Measurements from ENCODE around the gene GNA12.

DNA sequence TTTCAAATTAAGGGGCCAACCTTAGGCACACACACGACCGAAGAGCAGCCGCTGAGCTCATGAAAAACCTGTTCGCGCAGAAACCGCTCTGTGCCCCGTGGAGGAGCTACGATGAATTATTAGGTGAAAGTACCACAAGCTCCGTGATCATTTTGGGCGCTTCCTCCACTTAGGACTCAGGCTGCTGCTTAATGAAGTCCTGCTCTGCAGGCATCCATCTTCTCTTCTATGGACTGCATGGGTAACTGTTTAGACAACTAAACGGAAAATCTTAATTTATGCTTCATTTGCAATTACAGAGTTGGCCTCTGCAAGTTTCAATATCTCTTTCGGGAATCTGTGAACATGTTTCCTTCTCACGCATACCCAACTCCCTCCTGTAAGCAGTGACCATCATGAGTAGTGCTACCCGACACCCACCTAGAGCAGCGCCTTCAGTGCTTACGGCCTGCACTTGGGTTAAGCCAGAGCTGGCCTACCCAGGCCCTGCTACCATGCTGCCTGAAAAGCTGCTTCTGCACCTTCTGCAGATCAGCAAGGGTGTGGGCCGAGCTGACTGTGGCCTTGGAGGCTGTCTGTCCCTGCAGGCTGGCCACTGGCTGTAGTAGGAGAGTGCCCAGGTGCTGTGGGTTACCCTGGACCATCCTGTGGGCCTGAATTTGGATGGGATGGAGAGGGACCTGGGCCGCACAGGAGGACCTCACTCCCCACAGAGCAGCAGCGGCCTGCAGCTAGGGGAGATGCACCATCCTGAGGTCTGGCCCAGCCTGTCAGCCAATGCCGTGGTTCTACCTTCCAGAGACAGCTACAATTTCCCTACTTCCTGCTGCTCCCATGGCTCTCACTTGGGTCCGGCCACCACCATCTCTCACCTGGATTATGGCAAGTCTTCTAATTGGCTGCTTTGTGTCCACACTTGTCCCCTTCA is 36.0 kb downstream of the GNA12 start:
- no peak for TF ChIP-seq CTCF (conservative IDR thresholded peaks at IDR 0.05; ENCODE audit: low read depth, low read length)
- TF ChIP-seq POLR2A (IDR thresholded peaks at IDR 0.05; ENCODE audit: low read depth, low read length) = no peak
- TF ChIP-seq MAZ (IDR thresholded peaks at IDR 0.05; ENCODE audit: borderline replicate concordance, low read depth, low read length) = no peak
- TF ChIP-seq, protein P1, sequence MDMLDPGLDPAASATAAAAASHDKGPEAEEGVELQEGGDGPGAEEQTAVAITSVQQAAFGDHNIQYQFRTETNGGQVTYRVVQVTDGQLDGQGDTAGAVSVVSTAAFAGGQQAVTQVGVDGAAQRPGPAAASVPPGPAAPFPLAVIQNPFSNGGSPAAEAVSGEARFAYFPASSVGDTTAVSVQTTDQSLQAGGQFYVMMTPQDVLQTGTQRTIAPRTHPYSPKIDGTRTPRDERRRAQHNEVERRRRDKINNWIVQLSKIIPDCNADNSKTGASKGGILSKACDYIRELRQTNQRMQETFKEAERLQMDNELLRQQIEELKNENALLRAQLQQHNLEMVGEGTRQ (IDR thresholded peaks at IDR 0.05; ENCODE audit: low read depth, low read length) = no peak
- no peak for TF ChIP-seq CHD1 (IDR thresholded peaks at IDR 0.05; ENCODE audit: low read depth, low read length)
- TF ChIP-seq BHLHE40 (IDR thresholded peaks at IDR 0.05; ENCODE audit: low read depth, low read length) = no peak
- no peak for TF ChIP-seq RAD21 (IDR thresholded peaks at IDR 0.05; ENCODE audit: low read length)
- no peak for TF ChIP-seq MAFK (IDR thresholded peaks at IDR 0.05; ENCODE audit: low read depth, low read length)
- no peak for TF ChIP-seq RFX5 (IDR thresholded peaks at IDR 0.05; ENCODE audit: low read depth, low read length)

All from IMR-90 (cell line).